ENCODE results near the gene LEAP2.

The LEAP2 gene

DNA sequence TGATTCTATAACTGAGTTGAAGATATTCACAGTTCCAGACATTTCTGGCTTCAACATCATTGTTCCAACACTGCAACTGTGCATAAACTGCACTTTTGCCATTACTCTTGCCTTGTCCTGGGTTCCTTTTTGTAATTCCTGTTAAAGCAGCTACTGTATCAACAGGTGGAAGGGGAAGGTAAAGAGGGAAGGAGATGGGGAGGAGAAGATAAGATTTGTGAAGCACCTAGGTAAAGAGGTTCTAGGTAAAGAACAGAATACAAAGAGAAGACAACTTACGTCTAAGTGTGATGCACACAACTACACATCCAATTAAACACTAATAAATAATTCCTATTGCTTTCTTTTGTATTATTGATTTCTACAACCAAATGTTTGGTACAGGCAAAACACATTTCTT lies 36.2 kb downstream of the LEAP2 start:
- TF ChIP-seq, protein P1, sequence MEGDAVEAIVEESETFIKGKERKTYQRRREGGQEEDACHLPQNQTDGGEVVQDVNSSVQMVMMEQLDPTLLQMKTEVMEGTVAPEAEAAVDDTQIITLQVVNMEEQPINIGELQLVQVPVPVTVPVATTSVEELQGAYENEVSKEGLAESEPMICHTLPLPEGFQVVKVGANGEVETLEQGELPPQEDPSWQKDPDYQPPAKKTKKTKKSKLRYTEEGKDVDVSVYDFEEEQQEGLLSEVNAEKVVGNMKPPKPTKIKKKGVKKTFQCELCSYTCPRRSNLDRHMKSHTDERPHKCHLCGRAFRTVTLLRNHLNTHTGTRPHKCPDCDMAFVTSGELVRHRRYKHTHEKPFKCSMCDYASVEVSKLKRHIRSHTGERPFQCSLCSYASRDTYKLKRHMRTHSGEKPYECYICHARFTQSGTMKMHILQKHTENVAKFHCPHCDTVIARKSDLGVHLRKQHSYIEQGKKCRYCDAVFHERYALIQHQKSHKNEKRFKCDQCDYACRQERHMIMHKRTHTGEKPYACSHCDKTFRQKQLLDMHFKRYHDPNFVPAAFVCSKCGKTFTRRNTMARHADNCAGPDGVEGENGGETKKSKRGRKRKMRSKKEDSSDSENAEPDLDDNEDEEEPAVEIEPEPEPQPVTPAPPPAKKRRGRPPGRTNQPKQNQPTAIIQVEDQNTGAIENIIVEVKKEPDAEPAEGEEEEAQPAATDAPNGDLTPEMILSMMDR (conservative IDR thresholded peaks at IDR 0.05; ENCODE audit: low read depth, low read length) = no peak
- H3K4me3 ChIP-seq (ENCODE audit: low read length) = no peak overlapping the region
- no peak for DNase-seq (ENCODE audit: low read depth)

DNA sequence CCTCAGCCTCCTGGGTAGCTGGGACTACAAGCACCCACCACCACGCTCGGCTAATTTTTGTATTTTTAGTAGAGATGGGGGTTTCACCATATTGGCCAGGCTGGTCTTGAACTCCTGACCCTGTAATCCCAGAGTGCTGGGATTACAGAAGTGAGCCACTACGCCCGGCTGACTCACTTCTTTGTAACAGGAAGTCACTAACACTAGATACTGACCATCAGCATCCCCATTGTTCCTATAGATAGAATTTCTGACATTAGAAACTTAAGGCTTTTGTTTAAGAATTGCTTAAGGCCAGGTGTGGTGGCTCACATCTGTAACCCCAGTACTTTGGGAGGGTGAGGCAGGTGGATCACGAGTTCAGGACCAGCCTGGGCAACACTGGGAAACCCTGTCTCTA lies 42.2 kb downstream of the LEAP2 start:
- H3K4me3 ChIP-seq (ENCODE audit: low read length) = no peak overlapping the region
- TF ChIP-seq, protein P1 (conservative IDR thresholded peaks at IDR 0.05; ENCODE audit: low read depth, low read length) = no peak
- DNase-seq (ENCODE audit: low read depth) = no peak

DNA sequence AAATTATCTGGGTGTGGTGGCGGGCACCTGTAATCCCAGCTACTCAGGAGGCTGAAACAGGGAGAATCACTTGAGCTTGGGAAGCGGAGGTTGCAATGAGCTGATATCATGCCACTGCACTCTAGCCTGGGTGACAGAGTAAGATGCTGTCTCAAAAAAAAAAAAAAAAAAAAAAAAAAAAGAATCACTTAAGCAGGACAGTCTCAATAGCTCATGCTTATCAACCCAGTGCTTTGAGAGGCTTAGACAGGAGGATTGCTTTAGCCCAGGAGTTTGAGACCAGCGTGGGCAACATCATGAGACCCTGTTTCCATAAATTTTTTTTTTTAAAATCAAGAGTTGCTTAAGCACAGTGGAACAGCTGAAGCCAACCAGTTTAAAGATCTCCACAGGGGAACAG lies 42.6 kb downstream of the LEAP2 start:
- TF ChIP-seq, protein P1 (conservative IDR thresholded peaks at IDR 0.05; ENCODE audit: low read depth, low read length) = no peak
- no peak for DNase-seq (ENCODE audit: low read depth)
- no peak overlapping the region for H3K4me3 ChIP-seq (ENCODE audit: low read length)

All from retinal pigment epithelial cell (primary cell).